GM21786 (cell line): Measurements from ENCODE around the gene GGN.
"Not testable (repeated sequence)": the region's sequence is repeated elsewhere in the genome, so short reads cannot be mapped to it uniquely, and the experiment has no call there.

ENCODE experiments used
- ATAC-seq: cut with Tn5 transposase; IDR thresholded peaks from one replicate; pipeline ENCODE4 v1.9.1; 2021; ENCODE audit not compliant: unreplicated experiment

Gene GGN

GRCh38 chr19:38412491-38412890 lies 24.7 kb upstream of the GGN start:
- no peak for ATAC-seq

- ATAC-seq: not testable (repeated sequence)
Observed at GRCh38 chr19:38411898-38412297, 24.1 kb upstream of the GGN start.

DNA sequence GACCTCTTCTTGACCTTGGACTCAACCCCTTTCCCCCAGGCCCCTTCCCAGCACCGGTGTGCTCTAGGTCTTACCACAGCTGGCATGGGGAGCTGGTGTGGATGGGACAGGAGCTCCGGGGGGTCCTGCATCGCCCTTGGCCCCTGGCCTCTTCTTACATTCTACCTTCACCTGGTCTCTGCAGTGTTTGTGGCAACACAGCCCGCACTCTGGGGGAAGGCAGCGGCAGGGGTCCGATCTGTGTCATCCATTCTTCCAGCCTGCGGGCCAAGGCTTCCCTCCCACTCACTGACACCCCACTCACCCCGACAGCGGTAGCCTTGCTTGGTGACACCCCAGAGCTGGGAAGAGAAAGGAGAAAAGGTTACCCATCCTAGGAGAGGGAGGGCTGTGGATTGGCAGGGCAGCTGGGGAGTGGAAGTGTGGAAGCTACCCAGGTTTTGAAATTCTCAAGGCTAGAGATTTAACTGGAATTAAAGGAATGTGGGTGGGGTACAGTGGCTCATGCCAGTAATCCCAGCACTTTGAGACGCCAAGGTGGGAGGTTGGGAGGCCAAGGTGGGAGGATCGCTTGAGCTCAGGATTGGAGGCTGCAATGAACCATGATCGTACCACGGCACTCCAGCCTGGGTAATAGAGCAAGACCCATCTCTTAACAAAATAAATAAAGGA lies 23.3 kb upstream of the GGN start:
- ATAC-seq: no peak

DNA sequence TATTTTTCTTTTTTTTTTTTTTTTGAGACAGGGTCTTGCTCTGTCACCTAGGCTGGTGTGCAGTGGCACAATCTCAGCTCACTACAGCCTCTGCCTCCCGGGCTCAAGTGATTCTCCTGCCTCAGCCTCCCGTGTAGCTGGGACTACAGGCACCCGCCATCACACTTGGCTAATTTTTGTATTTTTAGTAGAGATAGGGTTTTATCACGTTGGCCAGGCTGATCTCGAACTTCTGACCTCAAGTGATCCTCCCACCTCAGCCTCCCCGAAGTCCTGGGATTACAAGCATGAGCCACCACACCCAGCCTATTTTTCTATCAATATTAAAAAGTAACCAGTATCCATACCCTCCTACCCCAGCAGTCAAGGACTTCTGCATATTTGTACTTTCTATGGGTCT lies 22.6 kb upstream of the GGN start:
- not testable (repeated sequence) for ATAC-seq

DNA sequence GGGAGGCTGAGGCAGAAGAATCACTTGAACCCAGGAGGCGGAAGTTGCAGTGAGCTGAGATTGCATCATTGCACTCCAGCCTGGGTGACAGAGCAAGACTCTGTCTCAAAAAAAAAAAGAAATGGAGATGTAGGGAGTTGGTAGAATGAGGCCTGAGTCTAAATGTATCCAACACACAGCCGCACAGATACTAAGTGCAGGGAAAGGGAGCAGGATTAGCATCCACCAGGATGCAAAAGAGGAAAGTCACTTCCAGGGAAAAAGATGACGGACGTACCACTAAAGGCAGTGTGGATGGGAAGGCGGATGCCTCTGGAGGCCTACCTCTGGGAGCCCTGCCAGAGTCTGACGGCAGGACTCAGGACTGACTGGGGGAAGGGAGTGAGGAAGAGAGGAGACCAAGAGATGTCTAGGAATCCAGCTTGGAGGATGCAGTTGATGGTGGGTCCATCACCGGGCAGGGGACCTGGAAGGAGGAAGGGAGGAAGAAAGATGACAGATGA lies 21.8 kb upstream of the GGN start:
- ATAC-seq: no peak

- no peak for ATAC-seq
Observed at GRCh38 chr19:38405276-38405675, 17.4 kb upstream of the GGN start.

DNA sequence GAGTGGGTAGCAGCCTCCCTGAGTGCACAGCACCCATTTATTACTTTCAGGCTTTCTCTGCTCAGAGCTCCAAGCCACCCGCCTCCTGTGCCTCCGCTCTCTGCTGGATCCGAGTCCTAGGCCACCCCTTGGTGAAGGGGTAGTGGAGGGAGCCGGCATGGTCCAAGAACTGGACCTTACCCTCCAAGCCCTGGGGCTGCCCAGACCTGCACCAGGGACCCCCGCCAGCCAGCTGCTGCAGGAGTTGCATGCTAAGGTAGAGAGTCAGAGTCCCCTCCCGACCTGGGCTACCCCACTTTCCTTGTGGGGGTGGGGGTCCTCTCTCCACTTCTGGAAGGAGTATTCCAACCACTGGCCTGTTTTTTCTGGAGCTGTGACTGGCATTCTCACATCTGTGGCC lies 17.0 kb upstream of the GGN start:
- no peak for ATAC-seq

DNA sequence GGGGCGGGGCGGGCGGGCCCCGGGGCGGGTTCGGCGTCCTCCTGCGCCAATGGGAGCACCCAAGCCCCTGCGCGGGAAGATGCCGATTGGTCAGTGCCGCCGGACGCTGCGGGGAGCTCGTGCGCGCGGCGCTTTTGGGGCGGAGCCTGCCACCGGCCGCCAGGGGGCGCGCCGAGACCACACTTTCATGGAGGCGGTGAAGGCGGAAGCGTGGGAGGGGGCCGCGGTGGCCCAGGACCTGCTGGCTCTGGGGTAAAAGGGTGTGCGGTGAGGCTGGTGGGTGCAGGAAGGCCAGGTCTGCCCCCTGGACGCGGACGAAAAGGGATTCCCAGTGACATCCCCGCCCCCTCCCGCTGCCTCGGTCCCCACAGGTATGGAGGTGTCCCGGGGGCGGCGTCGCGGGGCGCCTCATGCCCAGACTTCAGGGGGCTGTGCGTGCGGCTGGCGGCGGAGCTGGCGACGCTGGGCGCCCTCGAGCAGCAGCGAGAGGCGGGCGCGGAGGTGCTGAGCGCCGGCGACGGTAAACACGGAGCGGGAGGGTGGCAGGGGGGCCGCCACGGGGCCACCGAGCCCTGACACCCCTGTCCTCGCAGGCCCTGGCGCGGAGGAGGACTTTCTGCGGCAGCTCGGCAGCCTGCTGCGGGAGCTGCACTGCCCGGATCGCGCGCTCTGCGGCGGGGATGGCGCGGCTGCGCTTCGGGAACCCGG lies 15.3 kb upstream of the GGN start, which contains the start of gene FAM98C:
FAM98C (plus strand) TSS at position 127 of the 708 bp plus-strand sequence; CDS start at position 188, 61 bp downstream.
- peak; percentile 85 for ATAC-seq

DNA sequence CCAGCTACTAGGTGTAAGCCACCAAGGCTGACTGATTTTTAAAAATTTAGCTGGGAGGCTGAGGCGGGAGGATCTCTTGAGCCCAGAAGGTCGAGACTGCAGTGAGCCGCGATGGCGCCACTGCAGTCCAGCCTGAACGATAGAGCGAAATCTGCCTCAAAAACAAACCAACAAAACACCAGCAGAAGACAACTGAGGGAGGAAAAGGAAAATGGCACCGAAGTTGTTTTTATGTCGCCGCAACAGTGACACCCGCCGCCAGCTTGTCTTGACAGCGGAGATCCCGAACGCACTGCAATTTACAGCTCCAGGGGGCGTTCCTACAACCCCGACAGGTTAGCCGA lies 14.8 kb upstream of the GGN start:
- ATAC-seq: no peak

DNA sequence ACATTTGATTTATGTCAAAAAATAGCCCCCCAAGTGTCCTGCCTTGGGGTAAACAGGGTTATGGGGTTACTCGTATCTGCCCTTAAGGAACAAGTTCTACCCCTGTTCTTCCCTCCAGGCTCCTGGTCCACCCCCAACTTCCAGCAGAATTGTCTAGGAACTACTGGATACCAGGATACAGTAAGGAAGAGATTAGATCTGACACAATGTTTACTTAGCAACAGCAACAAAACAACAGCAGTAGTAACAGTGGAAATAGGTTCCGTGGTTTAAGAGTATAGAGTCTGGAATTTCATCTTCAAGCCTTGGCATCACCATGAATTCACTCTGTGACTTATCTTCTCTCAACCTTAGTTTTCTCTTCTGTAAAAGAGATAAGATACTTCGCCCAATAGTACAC lies 13.3 kb upstream of the GGN start:
- no peak for ATAC-seq

DNA sequence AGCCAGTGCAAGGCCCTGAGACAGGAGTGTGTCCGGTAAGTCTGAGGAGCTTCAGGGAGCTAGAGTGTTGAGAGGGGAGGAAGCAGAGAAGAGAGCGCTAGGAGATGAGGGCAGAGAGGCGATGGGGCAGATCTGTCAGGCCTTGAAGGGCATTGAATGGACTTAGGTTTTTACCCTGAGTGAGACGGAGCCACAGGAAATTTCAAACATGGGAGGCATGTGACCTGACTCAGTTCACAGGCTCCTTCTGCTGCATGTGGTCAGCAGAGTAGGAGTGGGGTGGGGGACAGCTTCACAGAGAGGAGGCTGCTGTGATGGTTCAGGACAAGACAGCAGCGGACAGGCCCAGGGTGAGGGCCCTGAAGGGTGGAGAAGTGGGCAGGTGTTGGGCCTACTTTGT lies 12.5 kb upstream of the GGN start:
- no peak for ATAC-seq

DNA sequence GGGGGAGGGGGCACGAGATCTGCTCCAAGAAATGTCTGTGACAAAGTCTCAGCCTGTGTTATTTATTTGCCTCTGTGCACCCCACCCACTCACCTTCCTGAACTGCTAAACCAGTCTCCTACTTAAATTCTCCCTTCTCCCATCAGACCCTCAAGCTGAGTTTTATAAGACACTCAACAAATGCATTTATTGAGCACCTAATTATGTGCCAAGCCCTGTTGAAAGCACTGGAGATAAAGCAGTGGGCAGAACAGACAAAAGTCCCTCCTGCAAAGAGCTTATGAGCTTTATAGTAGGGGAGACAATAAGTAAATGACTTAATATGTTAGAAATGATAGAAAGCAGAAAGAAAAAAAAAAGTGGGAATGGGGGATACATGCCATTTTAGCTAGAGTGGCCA lies 11.7 kb upstream of the GGN start:
- ATAC-seq: no peak

GRCh38 chr19:38399081-38399480 lies 11.2 kb upstream of the GGN start:
- ATAC-seq: no peak

- no peak for ATAC-seq
Observed at GRCh38 chr19:38395381-38396114, 7.7 kb upstream of the GGN start.

- no peak for ATAC-seq
Observed at GRCh38 chr19:38394488-38394887, 6.7 kb upstream of the GGN start.

DNA sequence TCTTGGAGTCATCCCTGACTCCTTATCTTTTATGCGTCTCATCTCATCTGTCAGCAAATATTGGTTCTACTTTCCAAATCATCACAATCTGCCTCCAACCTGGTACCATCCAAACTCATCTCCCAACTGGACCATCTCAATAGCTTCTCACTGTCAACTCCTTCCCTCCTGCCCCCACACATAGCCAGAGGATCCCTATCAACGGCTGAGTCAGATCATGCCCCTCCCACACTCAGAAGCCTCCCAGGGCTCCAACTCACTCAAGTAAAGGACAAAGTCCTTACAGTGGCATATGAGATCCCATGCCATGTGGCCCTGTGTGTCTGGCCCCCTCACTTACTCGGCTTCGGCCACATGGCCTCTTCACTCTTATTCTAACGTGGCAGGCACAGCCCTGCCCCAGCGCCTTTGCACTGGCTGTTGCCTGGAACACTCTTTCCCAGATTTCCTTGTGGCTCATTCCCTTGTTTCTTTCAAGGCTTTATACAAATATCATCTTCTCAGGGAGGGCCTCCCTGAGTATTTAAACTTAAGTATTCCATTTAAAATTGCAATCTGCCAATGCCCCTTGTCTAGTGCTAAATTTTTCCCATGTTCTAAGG lies 5.0 kb upstream of the GGN start:
- ATAC-seq: no peak

DNA sequence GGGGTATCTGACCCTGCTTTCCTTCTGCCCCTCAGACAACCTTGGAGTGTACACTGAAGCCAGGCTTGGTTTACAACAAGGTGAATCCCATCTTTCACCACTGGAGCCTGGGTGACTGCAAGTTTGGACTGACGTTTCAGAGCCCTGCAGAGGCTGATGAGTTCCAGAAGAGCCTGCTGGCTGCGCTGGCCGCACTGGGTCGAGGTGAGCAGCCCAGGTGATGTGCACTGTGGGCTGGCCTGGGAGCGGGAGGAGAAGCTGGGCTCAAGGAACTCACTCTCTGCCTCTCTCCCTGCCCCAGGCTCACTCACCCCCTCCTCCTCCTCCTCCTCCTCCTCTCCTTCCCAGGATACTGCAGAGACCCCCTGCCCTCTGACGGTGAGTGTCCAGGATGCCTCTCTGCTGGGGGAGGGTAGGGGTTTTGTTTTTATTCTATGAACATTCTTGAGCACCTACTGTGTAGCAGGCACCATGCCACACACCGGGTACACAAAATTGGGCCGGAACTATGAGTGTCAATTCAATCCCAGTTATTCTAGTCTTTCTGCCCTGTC lies 4.2 kb upstream of the GGN start:
- no peak for ATAC-seq

DNA sequence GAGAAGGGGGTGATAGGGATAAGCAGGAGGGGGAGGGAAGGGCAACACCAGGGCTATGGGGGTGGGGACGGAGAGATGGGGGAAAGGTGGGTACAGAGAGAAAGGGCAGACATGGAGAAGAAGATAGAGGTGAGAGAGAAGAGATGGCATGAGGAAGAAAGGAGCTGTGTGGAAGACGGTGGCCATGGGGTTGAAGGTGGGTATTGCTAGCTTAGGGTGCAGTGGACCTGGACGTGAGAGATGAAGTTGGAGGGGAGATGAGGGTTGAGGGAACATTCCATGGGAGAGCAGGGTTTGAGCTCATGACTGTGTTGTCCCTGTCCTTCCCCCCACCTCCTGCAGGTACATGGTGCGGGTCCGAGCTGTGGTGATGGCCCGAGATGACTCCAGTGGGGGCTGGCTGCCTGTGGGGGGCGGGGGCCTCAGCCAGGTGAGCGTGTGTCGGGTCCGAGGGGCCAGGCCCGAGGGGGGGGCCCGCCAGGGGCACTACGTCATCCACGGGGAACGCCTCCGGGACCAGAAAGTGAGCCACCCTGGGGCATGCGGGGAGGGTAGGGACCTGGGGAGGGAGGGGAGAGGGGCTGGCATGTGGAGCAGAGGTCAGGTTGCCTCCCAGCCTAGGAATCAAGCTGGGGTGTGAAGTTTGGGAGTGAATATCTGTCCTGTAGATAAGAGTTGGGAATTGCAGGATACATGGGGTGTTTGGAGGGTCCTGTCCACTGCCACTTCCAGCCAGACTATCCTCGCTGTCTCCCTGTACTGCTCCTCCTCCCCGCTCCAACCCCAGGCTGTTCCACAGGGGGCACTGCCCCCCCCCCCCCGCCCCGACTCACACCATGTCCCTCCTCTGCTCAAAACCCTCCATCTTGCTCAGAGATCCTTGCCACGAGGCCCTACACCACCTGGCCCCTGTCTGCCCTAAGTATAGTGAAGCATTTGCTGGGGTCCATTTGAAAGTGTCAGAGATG lies 2.4 kb upstream of the GGN start:
- ATAC-seq: no peak

DNA sequence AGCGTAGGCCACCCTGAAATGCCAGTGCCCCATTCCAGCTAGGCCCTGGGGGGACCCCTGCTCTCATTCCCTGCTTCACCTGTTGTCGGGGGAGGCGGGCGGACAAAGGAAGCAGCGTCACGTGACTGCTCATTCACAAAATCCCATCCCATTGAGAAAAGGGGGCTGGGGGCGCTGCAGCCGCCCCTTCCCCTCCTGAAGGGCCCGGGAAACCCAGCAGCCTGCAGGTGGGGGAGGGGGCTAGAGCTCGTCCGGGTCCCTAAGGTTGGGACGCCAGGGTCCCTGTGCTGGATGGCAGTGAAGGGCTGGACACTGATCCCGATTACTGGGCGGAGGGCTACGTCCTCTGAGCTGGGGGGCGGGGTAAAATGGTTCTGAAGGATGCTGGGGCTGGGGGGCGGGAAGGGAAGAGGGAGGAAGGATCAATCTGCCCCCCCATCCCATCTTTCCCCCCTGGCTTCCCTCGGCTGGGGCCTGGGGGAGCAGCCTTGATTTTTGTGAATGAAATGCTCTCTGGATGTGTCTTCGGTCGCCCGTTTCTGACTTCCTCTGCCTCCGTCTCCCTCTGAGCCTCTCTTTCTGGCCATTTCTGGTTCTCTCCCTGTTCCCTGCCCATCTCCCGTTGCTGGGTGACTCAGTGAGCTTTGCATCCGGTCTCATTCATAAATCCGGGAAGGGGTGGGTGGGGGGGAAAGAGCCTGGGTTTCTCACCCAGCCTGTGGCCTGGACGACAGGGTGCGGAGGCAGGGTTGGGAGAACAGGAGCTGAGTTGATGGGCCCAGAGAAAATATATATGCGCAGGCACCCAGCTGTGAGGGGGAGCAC lies 1.5 kb upstream of the GGN start:
- no peak for ATAC-seq
